Effector memory CD4-positive, alpha-beta T cell (primary cell): Measurements from ENCODE around the gene ANP32B.

Experiments
- DNase-seq, 3 donors: peaks; one replicate each; pipeline ENCODE4 v3.0.0-alpha.2; 2020
- H3K27ac ChIP-seq: 2 replicates; pipeline ENCODE4 v1.7.0; 2013; ENCODE audit warnings: mild to moderate bottlenecking, low read length, moderate library complexity; ENCODE audit not compliant: insufficient read depth, poor library complexity, severe bottlenecking
- H3K27me3 ChIP-seq: replicated peaks from 2 replicates; pipeline ENCODE4 v1.7.0; 2013; ENCODE audit warnings: mild to moderate bottlenecking, low read length; ENCODE audit not compliant: insufficient read depth, control insufficient read depth, poor library complexity, severe bottlenecking
- H3K36me3 ChIP-seq: 2 replicates; pipeline ENCODE4 v1.7.0; 2013; ENCODE audit warnings: mild to moderate bottlenecking, low read length, moderate library complexity; ENCODE audit not compliant: control insufficient read depth, insufficient read depth
- H3K4me1 ChIP-seq: 2 replicates; pipeline ENCODE4 v1.7.0; 2013; ENCODE audit warnings: low read length, mild to moderate bottlenecking; ENCODE audit not compliant: control insufficient read depth, insufficient read depth, poor library complexity, severe bottlenecking
- H3K4me3 ChIP-seq: 2 replicates; pipeline ENCODE4 v1.7.0; 2013; ENCODE audit warnings: low read length, low read depth, mild to moderate bottlenecking; ENCODE audit not compliant: insufficient read depth, poor library complexity, severe bottlenecking
- H3K9me3 ChIP-seq: 2 replicates; pipeline ENCODE4 v1.7.0; 2013; ENCODE audit warnings: mild to moderate bottlenecking, low read length, moderate library complexity; ENCODE audit not compliant: control insufficient read depth
- total RNA-seq, 3 donors: gene quantifications; one replicate each; lab custom pipeline; 2026; lab: John Stamatoyannopoulos, UW

The ANP32B gene
- total RNA-seq = 19.0 to 38.5 (median 23.3) reads per million in 3 donors

DNA sequence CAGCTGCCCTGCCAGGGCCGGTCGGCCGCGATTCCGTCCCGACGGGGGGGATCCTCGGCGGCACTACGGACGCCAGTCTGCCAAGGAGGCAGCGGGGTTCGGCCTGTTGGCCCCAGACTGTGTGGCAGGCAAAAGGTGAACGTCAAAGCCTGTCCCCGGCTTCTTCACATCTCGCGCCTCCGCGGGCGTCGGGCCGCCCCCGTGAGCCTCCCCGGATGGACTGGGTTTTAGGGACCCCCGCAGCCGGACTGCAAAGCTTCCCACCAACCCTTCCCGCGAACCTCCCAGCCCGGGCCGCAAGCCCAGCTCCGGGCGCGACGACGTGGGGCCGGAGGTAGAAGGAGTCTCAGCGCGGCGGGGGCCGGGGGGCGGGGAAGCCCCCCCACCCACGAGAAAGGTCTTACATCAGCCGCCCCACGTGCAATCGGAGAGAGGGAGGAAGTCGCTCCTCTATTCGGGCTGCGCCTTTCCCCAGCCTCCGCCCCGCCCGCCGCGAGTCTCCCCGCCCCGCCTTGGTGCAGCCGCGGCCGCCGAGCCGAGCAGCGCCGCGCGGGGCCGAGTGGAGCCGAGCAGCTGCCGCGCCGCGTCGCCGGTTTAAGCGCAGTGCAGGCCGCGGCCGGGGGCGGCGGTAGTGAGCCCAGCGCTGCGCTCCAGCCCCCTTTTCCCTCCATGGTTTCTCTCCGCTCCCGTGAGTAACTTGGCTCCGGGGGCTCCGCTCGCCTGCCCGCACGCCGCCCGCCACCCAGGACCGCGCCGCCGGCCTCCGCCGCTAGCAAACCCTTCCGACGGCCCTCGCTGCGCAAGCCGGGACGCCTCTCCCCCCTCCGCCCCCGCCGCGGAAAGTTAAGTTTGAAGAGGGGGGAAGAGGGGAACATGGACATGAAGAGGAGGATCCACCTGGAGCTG, at the start of gene ANP32B:
ANP32B (plus strand) TSS at position 659 of the 906 bp plus-strand sequence; CDS start at position 874, 215 bp downstream.
- Histone ChIP-seq H3K27ac (peak within 1 kb of the TSS; percentile 91), H3K27me3 (no peaks in the 10 kb centered on the region), H3K4me3 (peak within 1 kb of the TSS; percentile 89)

DNA sequence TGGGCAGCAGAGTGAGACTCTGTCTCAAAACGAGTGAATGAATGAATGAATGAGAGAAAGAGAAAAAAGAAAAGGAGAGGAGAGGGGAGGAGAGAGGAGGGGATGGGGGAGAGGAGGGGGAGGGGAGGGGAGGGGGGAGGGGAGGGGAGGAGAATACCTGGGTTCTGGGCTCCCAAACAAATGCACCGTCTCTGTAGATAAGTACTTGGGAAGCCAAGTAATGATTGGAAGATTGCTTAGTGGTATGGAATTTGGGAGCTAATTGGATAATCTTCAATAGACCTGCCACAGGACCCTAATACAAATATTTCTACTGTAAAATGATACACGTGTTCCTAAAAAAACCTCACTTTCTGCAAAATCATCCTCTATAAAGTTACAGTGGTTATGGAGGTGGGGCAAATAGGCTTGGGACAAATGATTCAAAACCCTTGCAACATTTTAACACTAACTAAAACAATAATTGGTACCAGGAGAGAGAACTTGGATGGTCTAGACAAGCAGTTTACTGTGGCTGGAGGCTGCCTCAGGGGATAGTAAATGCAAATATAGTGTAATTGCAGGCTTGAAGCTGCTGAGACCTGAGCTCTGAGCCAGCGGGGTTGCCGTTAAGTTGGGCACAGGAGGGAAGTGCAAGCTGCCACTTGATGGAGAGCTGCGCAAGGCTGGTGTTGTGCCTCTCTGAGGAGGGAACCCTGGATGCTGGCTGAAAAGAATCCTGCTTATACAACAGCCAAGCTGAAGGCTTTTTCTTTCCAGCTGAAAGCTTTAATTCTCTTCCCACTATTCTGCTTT, 48.6 kb upstream of the ANP32B start:
- H3K27me3 ChIP-seq = no peaks in the 10 kb centered on the region
- H3K4me1 ChIP-seq = peaks cover 34% of the 10 kb centered on the region
- H3K4me3 ChIP-seq = no peak overlapping the region
- no peak overlapping the region for H3K27ac ChIP-seq
- no peak for DNase-seq
- H3K9me3 ChIP-seq = no peaks in the 10 kb centered on the region
- H3K36me3 ChIP-seq = no peaks in the 10 kb centered on the region

More for the DNA sequence above, at the start of gene ANP32B:
- Histone ChIP-seq H3K4me1 (peaks cover 32% of the 10 kb centered on the region), H3K9me3 (no peaks in the 10 kb centered on the region), H3K36me3 (no peaks in the 10 kb centered on the region)
- DNase-seq = peak; percentile 87 to 88 (median 87)

DNA sequence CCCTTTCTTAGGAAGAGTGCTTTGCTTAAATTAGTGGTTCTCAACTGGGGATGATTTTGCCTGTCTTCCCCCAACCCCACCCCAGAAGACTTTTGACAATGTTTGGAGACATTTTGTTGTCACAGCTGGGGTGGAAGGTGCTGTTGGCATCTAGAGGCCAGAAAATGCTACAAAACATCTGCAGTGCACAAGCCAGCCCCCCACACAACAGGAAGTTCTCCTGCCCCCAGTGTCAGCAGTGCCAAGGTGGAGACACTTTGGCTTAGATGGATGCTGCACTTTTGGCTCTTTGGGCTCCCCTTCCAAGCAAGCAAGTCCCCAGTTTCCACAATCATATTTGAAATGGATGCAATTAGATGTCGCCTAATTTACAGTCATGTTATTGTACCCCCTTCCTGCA, 47.9 kb upstream of the ANP32B start:
- Histone ChIP-seq H3K27ac (no peak overlapping the region), H3K36me3 (no peaks in the 10 kb centered on the region), H3K4me1 (peaks cover 32% of the 10 kb centered on the region), H3K4me3 (no peak overlapping the region), H3K27me3 (no peaks in the 10 kb centered on the region), H3K9me3 (no peaks in the 10 kb centered on the region)
- no peak for DNase-seq

DNA sequence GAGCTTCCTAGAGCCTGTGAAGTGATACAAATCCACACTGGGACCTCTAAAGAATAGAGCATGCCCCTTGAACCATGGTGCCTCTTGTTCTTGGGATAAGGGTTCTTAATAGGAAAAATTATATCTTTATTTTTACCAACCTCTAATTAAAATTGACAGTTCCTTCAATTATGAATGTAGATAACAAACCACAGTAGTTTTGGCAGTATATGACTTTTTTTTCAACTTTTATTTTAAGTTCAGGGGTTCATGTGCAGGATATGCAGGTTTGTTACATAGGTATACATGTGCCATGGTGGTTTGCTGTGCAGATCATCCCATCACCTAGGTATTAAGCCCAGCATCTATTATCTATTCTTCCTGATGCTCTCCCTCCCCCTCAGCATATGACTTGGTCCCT, 46.1 kb upstream of the ANP32B start:
- Histone ChIP-seq H3K27ac (no peak overlapping the region), H3K4me1 (peaks cover 16% of the 10 kb centered on the region), H3K36me3 (no peaks in the 10 kb centered on the region), H3K9me3 (no peaks in the 10 kb centered on the region), H3K27me3 (no peaks in the 10 kb centered on the region), H3K4me3 (no peak overlapping the region)
- no peak for DNase-seq

GRCh38 chr9:97938081-97938644, 45.0 kb upstream of the ANP32B start, which contains the start of gene HEMGN:
Gene HEMGN (minus strand): TSS chr9:97938172. CDS start chr9:97938136, 36 bp downstream.
- H3K4me3 ChIP-seq = peak within 1 kb of the TSS; percentile 0
- H3K4me1 ChIP-seq = peaks cover 16% of the 10 kb centered on the region

DNA sequence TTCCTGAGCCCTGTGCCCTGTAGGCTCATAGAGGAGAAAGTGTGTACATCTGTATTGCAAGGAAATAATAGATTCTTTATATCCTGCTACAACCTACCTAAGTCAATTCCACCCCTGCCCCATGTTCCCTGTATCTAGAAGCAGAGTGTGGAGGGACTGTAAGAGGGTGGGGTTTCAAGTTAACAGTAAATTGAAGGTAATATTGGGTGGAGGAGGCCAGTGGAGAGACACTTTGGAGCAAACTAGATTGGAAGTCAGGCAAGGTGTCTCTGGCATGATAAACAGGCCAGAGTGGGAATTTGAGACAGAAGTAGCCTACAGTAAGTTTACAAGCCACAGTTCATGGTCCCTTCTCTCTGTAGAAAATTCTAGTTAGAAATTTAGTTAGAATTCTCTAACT, 42.9 kb upstream of the ANP32B start:
- Histone ChIP-seq H3K4me3 (no peak overlapping the region), H3K27me3 (no peaks in the 10 kb centered on the region), H3K4me1 (peaks cover 16% of the 10 kb centered on the region), H3K9me3 (no peaks in the 10 kb centered on the region), H3K27ac (no peak overlapping the region), H3K36me3 (no peaks in the 10 kb centered on the region)
- no peak for DNase-seq

More at GRCh38 chr9:97938081-97938644, 45.0 kb upstream of the ANP32B start, which contains the start of gene HEMGN:
- peak in 2 of 3 donors; percentile 31 to 36 for DNase-seq
- Histone ChIP-seq H3K36me3 (no peaks in the 10 kb centered on the region), H3K27ac (peak within 1 kb of the TSS; percentile 54), H3K9me3 (no peaks in the 10 kb centered on the region), H3K27me3 (no peaks in the 10 kb centered on the region)

- no peaks in the 10 kb centered on the region for H3K27me3 ChIP-seq
These were observed 42.4 kb upstream of the ANP32B start for GRCh38 chr9:97940741-97941140.

GRCh38 chr9:97941323-97941722, 41.8 kb upstream of the ANP32B start:
- Histone ChIP-seq H3K4me1 (peaks cover 16% of the 10 kb centered on the region), H3K36me3 (no peaks in the 10 kb centered on the region), H3K27me3 (no peaks in the 10 kb centered on the region), H3K9me3 (no peaks in the 10 kb centered on the region), H3K27ac (no peak overlapping the region), H3K4me3 (no peak overlapping the region)
- DNase-seq = no peak

More at GRCh38 chr9:97940741-97941140, 42.4 kb upstream of the ANP32B start:
- no peak for DNase-seq
- Histone ChIP-seq H3K4me1 (peaks cover 16% of the 10 kb centered on the region), H3K36me3 (no peaks in the 10 kb centered on the region), H3K4me3 (no peak overlapping the region), H3K9me3 (no peaks in the 10 kb centered on the region), H3K27ac (no peak overlapping the region)

- Histone ChIP-seq H3K4me3 (no peak overlapping the region), H3K9me3 (no peaks in the 10 kb centered on the region), H3K36me3 (no peaks in the 10 kb centered on the region), H3K27me3 (no peaks in the 10 kb centered on the region), H3K4me1 (peaks cover 2% of the 10 kb centered on the region), H3K27ac (no peak overlapping the region)
- DNase-seq = no peak
These were observed 39.8 kb upstream of the ANP32B start for GRCh38 chr9:97943308-97943855.
